Aorta (tissue), 5 donors: Measurements from ENCODE around the gene SAG. TPM values are rescaled to one million over a fixed set of nuclear protein-coding genes. Genes with fewer than 3 reads are reported as not detected.
"Not testable (repeated sequence)": the region's sequence is repeated elsewhere in the genome, so short reads cannot be mapped to it uniquely, and the experiment has no call there.

ENCODE experiments used
- ATAC-seq: fragments of 200-7000 bp; cut with Tn5 transposase; one replicate; pipeline ENCODE4 v1.9.1; 2022; ENCODE audit warnings: moderate library complexity; ENCODE audit not compliant: low FRiP score
- DNase-seq, 2 donors: peaks; one replicate each; pipeline ENCODE4 v3.0.0-alpha.2; 2020
- H3K27ac ChIP-seq, 2 donors: one replicate each; pipeline ENCODE4 v1.5.1; 2013; ENCODE audit warnings: low read length in 2 of 2, mild to moderate bottlenecking in 2 of 2, moderate library complexity in 2 of 2, control low read depth in 1 of 2, inconsistent platforms in 1 of 2, low read depth in 1 of 2
- H3K27me3 ChIP-seq, 2 donors: one replicate each; pipeline ENCODE4 v1.6.1; 2013; ENCODE audit warnings: control low read depth in 1 of 2, low read length in 1 of 2, mild to moderate bottlenecking in 1 of 2, moderate library complexity in 1 of 2; ENCODE audit not compliant: insufficient read depth in 2 of 2, control insufficient read depth in 1 of 2
- H3K36me3 ChIP-seq, 2 donors: one replicate each; pipeline ENCODE4 v1.6.1; 2013; ENCODE audit warnings: control low read depth in 1 of 2, low read length in 1 of 2, mild to moderate bottlenecking in 1 of 2; ENCODE audit not compliant: insufficient read depth in 2 of 2, control insufficient read depth in 1 of 2
- H3K4me1 ChIP-seq, 2 donors: one replicate each; pipeline ENCODE4 v1.6.1; 2013; ENCODE audit warnings: low read length in 2 of 2, control low read depth in 1 of 2, mild to moderate bottlenecking in 1 of 2, moderate library complexity in 1 of 2; ENCODE audit not compliant: insufficient read depth in 2 of 2, control insufficient read depth in 1 of 2
- H3K4me3 ChIP-seq, 2 donors: one replicate each; pipeline ENCODE4 v1.5.1; 2013; ENCODE audit warnings: low read length in 2 of 2, control low read depth in 1 of 2, mild to moderate bottlenecking in 1 of 2
- H3K9me3 ChIP-seq: one replicate; pipeline ENCODE4 v1.6.1; 2013; ENCODE audit warnings: mild to moderate bottlenecking, low read length; ENCODE audit not compliant: control insufficient read depth
- WGBS, 2 donors: extraction: QIAGEN DNeasy Blood & Tissue Kit; methylation state at CpG; one replicate each; pipeline ENCODE4 v1.1.7; 2013; 5-methylcytosine and 5-hydroxymethylcytosine counted together
- intact Hi-C, 2 donors: fragments of 100-400 bp; cut with DNase I; formaldehyde crosslinking; loops; one replicate each; pipeline versions ENCODE4 v1.14.2 to v1.15.0; 2022
- polyA plus RNA-seq, 2 donors: library from polyadenylated mRNA; stranded (reverse); fragments of 200-250 nt; gene quantifications; one replicate each; pipeline ENCODE4 v1.2.3, GENCODE V29; 2013
- total RNA-seq, 2 donors: library from RNA; stranded (reverse); fragmentation: NEBNext Ultra II Directional; extraction: Animal tissue kit (Norgen Biotek cat#: 25700); gene quantifications; one replicate each; pipeline ENCODE4 v1.2.1, GENCODE V29; 2021
- donor health status: healthy with polysubstance abuse.
- donor health status: Bipolar disorder and iron deficiency.
- donor health status: DM: no; HTN: no; CAD: no.
- donor health status: DM: no; HTN: no; CAD: no.
- donor health status: DM: yes; HTN: yes; CAD: no.

Gene SAG
- total and polyA plus RNA-seq, 4 donors, result not detected

GRCh38 chr2:233329489-233330135 lies 22.0 kb downstream of the SAG start:
- DNase-seq, result no peak
- Histone ChIP-seq H3K27me3 (no peaks in the 10 kb centered on the region), H3K4me1 (no peaks in the 10 kb centered on the region), H3K4me3 (no peak overlapping the region), H3K9me3 (no peaks in the 10 kb centered on the region), H3K36me3 (no peaks in the 10 kb centered on the region), H3K27ac (no peak overlapping the region)
- intact Hi-C loops, result no loop called here
- 74 to 83% methylated on average over 7 of the region's 7 CpGs for WGBS, 2 donors
- no peak for ATAC-seq

- ATAC-seq (peak; percentile 73), DNase-seq (peak in 1 of 2 donors; percentile 86)
- Histone ChIP-seq H3K36me3 (no peaks in the 10 kb centered on the region), H3K9me3 (no peaks in the 10 kb centered on the region), H3K27ac (no peak overlapping the region), H3K27me3 (no peaks in the 10 kb centered on the region), H3K4me1 (no peaks in the 10 kb centered on the region), H3K4me3 (no peak overlapping the region)
- intact Hi-C loops, result no loop called here
- WGBS, 2 donors, result 87% methylated on average over 15 of the region's 15 CpGs
These were observed 23.9 kb downstream of the SAG start for GRCh38 chr2:233331536-233331935.

GRCh38 chr2:233332125-233332524 lies 24.5 kb downstream of the SAG start:
- 84 to 88% methylated on average over 4 of the region's 4 CpGs for WGBS, 2 donors
- H3K27me3 ChIP-seq, result no peaks in the 10 kb centered on the region
- ATAC-seq (no peak), DNase-seq (no peak)
- H3K4me1 ChIP-seq, result no peaks in the 10 kb centered on the region
- no peaks in the 10 kb centered on the region for H3K36me3 ChIP-seq
- H3K27ac ChIP-seq, result no peak overlapping the region
- intact Hi-C loops, result no loop called here
- H3K9me3 ChIP-seq, result no peaks in the 10 kb centered on the region
- no peak overlapping the region for H3K4me3 ChIP-seq

- DNase-seq (peak in 1 of 2 donors; percentile 47), ATAC-seq (no peak)
- 87 to 90% methylated on average over 11 of the region's 11 CpGs for WGBS, 2 donors
- intact Hi-C loops, result no loop called here
- no peaks in the 10 kb centered on the region for H3K9me3 ChIP-seq
- no peaks in the 10 kb centered on the region for H3K36me3 ChIP-seq
- H3K4me1 ChIP-seq, result no peaks in the 10 kb centered on the region
- H3K4me3 ChIP-seq, result no peak overlapping the region
- H3K27ac ChIP-seq, result no peak overlapping the region
- H3K27me3 ChIP-seq, result no peaks in the 10 kb centered on the region
These were observed 27.3 kb downstream of the SAG start for GRCh38 chr2:233334915-233335314.

- H3K27ac ChIP-seq, H3K4me3 ChIP-seq, H3K4me1 ChIP-seq, intact Hi-C loops, ATAC-seq, H3K27me3 ChIP-seq, H3K9me3 ChIP-seq, H3K36me3 ChIP-seq: not testable (repeated sequence)
- peak in 1 of 2 donors; percentile 56 for DNase-seq
- 92 to 95% methylated on average over 13 of the region's 13 CpGs for WGBS, 2 donors
These were observed 28.5 kb downstream of the SAG start for GRCh38 chr2:233336091-233336490.

- WGBS, 2 donors, result 90 to 94% methylated on average over 5 of the region's 5 CpGs
- Histone ChIP-seq H3K4me3 (no peak overlapping the region), H3K36me3 (no peaks in the 10 kb centered on the region), H3K9me3 (no peaks in the 10 kb centered on the region), H3K4me1 (no peaks in the 10 kb centered on the region), H3K27ac (no peak overlapping the region), H3K27me3 (no peaks in the 10 kb centered on the region)
- intact Hi-C loops, result no loop called here
- ATAC-seq (no peak), DNase-seq (no peak)
These were observed 28.9 kb downstream of the SAG start for GRCh38 chr2:233336541-233336940.

- ATAC-seq (no peak), DNase-seq (no peak)
- Histone ChIP-seq H3K27ac (no peak overlapping the region), H3K4me3 (no peak overlapping the region), H3K9me3 (no peaks in the 10 kb centered on the region), H3K4me1 (no peaks in the 10 kb centered on the region), H3K27me3 (no peaks in the 10 kb centered on the region), H3K36me3 (no peaks in the 10 kb centered on the region)
- intact Hi-C loops, result no loop called here
- WGBS, 2 donors, result 78 to 79% methylated on average over 5 of the region's 5 CpGs
These were observed 30.4 kb downstream of the SAG start for GRCh38 chr2:233338046-233338445.

- no peak for ATAC-seq
- Histone ChIP-seq H3K4me1 (no peaks in the 10 kb centered on the region), H3K4me3 (no peak overlapping the region), H3K36me3 (no peaks in the 10 kb centered on the region), H3K27ac (no peak overlapping the region), H3K9me3 (no peaks in the 10 kb centered on the region), H3K27me3 (no peaks in the 10 kb centered on the region)
- WGBS, 2 donors, result 89 to 92% methylated on average over 3 of the region's 3 CpGs
- intact Hi-C loops, result no loop called here
- DNase-seq, result no peak
These were observed 31.3 kb downstream of the SAG start for GRCh38 chr2:233338812-233339368.

GRCh38 chr2:233339427-233339826 lies 31.8 kb downstream of the SAG start:
- Histone ChIP-seq H3K27me3 (no peaks in the 10 kb centered on the region), H3K9me3 (no peaks in the 10 kb centered on the region), H3K4me3 (no peak overlapping the region), H3K36me3 (no peaks in the 10 kb centered on the region), H3K27ac (no peak overlapping the region), H3K4me1 (no peaks in the 10 kb centered on the region)
- DNase-seq (no peak), ATAC-seq (no peak)
- intact Hi-C loops, result no loop called here
- WGBS, 2 donors, result 65 to 79% methylated on average over 3 of the region's 3 CpGs
